AG09319 (cell line): ENCODE measurements around the gene SYNE1.

Experiments
- DNase-seq: peaks from one replicate; pipeline ENCODE4 v3.0.0-alpha.2; 2010; ENCODE audit warnings: low read depth; ENCODE audit errors: extremely low read depth
- CTCF ChIP-seq: IDR thresholded peaks from 2 replicates; pipeline ENCODE4 v1.5.1; 2011; ENCODE audit warnings: low read depth, mild to moderate bottlenecking, inconsistent platforms, low read length, moderate library complexity

Gene SYNE1

DNA sequence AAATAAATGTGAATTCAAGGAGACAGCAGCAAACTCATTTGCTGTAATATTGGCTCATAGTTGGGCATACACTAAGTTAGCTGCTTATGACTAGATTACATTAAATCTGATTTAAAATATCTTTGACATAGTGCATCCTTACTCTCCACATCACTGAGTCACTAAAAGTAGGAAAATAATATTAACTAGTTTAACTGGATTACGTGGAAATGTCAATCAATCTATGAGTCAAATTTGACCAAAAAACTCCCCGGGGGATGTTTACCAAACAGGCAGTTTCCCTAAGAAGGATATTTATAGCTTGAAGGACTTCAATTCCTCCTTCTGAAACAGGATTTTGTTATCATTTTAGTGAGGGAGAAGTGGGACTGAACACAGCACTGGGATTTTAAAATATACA, 463.2 kb downstream of the SYNE1 start:
- no peak for TF ChIP-seq CTCF

GRCh38 chr6:152173321-152173720, 463.8 kb downstream of the SYNE1 start:
- DNase-seq = peak; percentile 46
- no peak for TF ChIP-seq CTCF

More for the DNA sequence above, 463.2 kb downstream of the SYNE1 start:
- no peak for DNase-seq

DNA sequence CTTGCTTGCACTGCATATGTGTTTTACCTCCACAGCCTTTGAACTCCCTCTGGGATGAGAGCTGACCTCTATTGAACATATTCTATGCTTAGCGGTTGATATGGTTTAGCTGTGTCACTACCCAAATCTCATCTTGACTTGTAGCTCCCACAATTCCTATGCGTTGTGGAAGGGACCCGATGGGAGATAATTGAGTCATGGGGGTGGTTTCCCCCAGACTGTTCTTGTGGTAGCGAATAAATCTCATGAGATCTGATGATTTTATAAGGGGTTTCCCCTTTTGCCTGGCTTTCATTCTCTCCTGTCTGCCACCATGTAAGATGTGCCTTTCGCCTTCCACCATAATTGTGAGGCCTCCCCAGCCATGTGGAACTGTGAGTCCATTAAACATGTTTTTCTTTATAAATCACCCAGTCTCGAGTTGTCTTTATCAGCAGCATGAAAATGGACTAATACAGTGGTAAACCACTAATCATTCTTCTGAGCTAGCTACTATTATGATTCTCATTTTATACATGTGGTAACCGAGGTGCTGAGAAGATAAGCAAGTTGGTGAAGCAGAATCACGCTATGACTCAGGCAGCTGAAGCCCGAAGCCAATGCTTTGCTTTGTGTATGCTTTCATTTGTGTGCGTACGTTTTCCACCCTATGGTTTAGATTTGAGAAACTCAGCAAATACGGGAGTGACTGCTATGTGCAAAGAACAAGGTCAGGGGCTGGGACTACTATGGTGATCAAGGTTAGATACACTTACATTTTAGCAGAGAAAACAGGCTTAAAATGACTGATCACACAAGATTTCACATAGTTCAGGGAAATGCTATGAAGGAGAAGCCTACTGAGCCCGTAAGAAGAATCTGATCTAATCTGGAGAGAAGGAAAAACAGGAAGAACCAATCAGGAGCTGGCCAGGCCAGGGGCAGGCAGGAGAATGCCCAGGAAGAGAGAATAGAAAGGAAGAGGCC, 466.2 kb downstream of the SYNE1 start:
- TF ChIP-seq CTCF = no peak
- DNase-seq = no peak

DNA sequence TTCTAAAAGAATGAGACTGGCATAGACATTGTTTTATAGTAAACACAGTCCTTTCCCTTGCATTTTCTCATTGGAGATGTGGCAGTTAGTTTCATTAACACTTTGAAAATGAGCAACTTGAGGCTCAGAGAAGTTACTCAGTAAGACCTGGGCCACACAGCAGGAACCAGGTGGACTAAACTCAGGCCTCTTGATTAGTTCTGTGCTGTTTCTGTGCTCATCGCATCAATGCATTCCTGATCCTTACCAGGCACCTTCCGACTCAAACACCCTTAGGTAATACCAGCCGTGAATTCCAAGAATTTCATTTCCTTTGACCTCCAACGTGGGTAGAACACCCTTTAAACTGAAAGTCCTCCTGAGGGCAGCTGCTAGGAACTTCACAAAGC, 466.9 kb downstream of the SYNE1 start:
- no peak for TF ChIP-seq CTCF
- DNase-seq = no peak

GRCh38 chr6:152167641-152168603, 469.2 kb downstream of the SYNE1 start:
- no peak for DNase-seq
- TF ChIP-seq CTCF = no peak

DNA sequence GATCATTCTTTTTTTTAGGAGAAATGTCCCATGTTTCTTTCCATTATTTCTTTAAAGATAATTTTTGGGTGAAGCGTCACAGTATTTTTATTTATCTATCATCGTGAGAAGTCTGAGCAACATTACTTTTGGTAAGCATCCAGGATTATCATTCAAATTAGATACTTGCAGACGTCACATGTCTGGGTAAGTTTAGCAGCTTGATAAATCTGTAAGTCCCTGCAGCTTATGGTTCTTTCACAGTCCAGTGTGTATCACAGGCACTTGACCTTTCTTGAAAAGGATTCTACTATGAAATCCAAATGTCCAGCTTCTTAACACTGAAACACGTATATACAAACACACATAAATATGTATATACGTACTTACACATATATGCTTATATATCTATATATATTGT, 470.3 kb downstream of the SYNE1 start:
- DNase-seq = no peak
- TF ChIP-seq CTCF = no peak
